Spleen (tissue), 11 donors: Measurements from ENCODE around the gene FNBP1L. TPM values are rescaled to one million over a fixed set of nuclear protein-coding genes. Genes with fewer than 3 reads are reported as not detected.

Source experiments
- DNase-seq: peaks from one replicate; pipeline ENCODE4 v3.0.0-alpha.2; 2020
- H3K27ac ChIP-seq, 8 donors: fragments of 200-600 bp; sonication (generic) in 7 of 8; 1 replicate in 4 of 8; 2 replicates in 4 of 8; pipeline versions ENCODE4 v1.5.0 to v1.8.0; 2016 to 2021; ENCODE audit warnings: inconsistent platforms in 4 of 8, mild to moderate bottlenecking in 4 of 8, moderate library complexity in 1 of 8
- H3K27me3 ChIP-seq, 7 donors: fragments of 200-600 bp; sonication (generic) in 6 of 7; replicated peaks in 1 of 7; 1 replicate in 4 of 7; 2 replicates in 3 of 7; pipeline versions ENCODE4 v1.5.0 to v1.8.0; 2016 to 2021; ENCODE audit warnings: inconsistent platforms in 3 of 7, mild to moderate bottlenecking in 1 of 7
- H3K36me3 ChIP-seq, 6 donors: fragments of 200-600 bp; sonication (generic) in 5 of 6; 1 replicate in 4 of 6; 2 replicates in 2 of 6; pipeline versions ENCODE4 v1.5.0 to v1.8.0; 2016 to 2021; ENCODE audit warnings: inconsistent platforms in 2 of 6
- H3K4me1 ChIP-seq, 6 donors: fragments of 200-600 bp; sonication (generic) in 5 of 6; 1 replicate in 3 of 6; 2 replicates in 3 of 6; pipeline versions ENCODE4 v1.5.0 to v1.8.0; 2016 to 2021; ENCODE audit warnings: inconsistent platforms in 3 of 6
- H3K4me3 ChIP-seq, 8 donors: fragments of 200-600 bp; sonication (generic) in 7 of 8; 1 replicate in 4 of 8; 2 replicates in 4 of 8; pipeline versions ENCODE4 v1.5.0 to v1.8.0; 2016 to 2021; ENCODE audit warnings: inconsistent platforms in 4 of 8, mild to moderate bottlenecking in 4 of 8, moderate library complexity in 2 of 8
- H3K9me3 ChIP-seq, 8 donors: fragments of 200-600 bp; sonication (generic) in 7 of 8; 1 replicate in 4 of 8; 2 replicates in 4 of 8; pipeline versions ENCODE4 v1.5.0 to v1.8.0; 2016 to 2021; ENCODE audit warnings: inconsistent platforms in 4 of 8
- CTCF ChIP-seq, 11 experiments: fragments of 200-600 bp in 7 of 11; fragments of 450-650 bp in 4 of 11; sonication (generic) in 4 of 11; IDR thresholded peaks in 8 of 11; conservative IDR thresholded peaks in 3 of 11; 1 replicate in 7 of 11; 2 replicates in 4 of 11; pipeline versions ENCODE4 v1.4.0 to v1.8.0; 2016 to 2021; ENCODE audit warnings: antibody characterized with exemption in 11 of 11, inconsistent platforms in 4 of 11, mild to moderate bottlenecking in 1 of 11
- POLR2A ChIP-seq, 3 donors: fragments of 450-650 bp; IDR thresholded peaks; one replicate each; pipeline ENCODE4 v1.5.1; 2017; ENCODE audit warnings: antibody characterized with exemption in 3 of 3, mild to moderate bottlenecking in 1 of 3
- POLR2AphosphoS5 ChIP-seq, 3 donors: sonication (generic); formaldehyde crosslinking; IDR thresholded peaks; one replicate each; pipeline ENCODE4 v1.5.1; 2017; ENCODE audit warnings: antibody characterized with exemption in 3 of 3
- WGBS, 5 donors: extraction: QIAGEN DNeasy Blood & Tissue Kit in 3 of 5; methylation state at CpG; one replicate each; pipeline versions ENCODE4 v1.1.5 to v1.1.7; 2013 to 2018; 5-methylcytosine and 5-hydroxymethylcytosine counted together
- intact Hi-C: fragments of 100-400 bp; cut with DNase I; formaldehyde crosslinking; loops from one replicate; pipeline ENCODE4 v1.15.0; 2023; ENCODE audit warnings: low total_unique reads
- polyA plus RNA-seq, 3 donors: library from polyadenylated mRNA; stranded (reverse); fragments of 200-250 nt; gene quantifications; one replicate each; pipeline ENCODE4 v1.2.1, GENCODE V29; 2013
- total RNA-seq, 7 donors: library from RNA; depleted of rRNA in 3 of 7; stranded (reverse); fragments of >200 nt in 3 of 7; fragmentation: NEBNext Ultra II Directional in 4 of 7; extraction: Animal tissue kit (Norgen Biotek cat#: 25700) in 4 of 7; gene quantifications; one replicate each; pipeline versions ENCODE4 v1.1.0 to v1.2.1, GENCODE V29; 2016 to 2021
- donor health status: healthy with polysubstance abuse.
- donor health status: DM: no; HTN: no; CAD: no; lungs with moderate emphysema.
- donor health status: DM: no; HTN: no; CAD: no.
- donor health status: Bipolar disorder and iron deficiency.
- donor health status: healthy.
- donor health status: DM: no; HTN: no; CAD: no.
- donor health status: DM: yes; HTN: yes; CAD: no.

Gene FNBP1L
- total and polyA plus RNA-seq, 10 donors: 1.5 to 10.0 (median 5.5) TPM

DNA sequence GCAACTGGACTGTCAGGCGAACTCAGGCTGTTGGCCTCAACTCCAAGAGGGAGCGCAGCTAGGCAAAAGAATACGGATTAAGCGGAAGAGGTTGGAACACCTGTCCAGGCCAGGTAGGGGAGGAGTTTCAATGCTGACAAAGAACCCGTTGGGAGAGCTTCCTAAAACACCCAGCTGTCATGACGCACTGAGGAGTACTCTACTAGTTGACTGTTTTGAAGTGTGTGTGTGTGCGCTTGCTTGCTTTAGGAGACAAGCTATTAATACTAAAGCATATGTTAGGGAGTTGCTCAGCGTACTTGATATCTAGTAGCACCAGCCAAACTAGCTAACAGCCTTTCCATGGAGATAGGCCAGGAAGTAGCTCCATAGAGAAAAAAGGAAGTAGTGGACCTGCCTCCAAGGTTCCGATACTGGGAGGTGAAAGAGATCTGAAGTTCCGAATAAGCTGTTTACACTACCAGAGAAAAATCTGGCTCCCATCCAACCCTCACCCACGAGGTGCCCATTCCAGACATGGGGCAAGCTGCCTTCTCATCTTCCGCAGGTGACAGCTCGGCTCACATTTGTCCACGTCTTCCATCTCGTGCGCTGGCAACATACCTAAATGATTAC lies 974 bp upstream of the FNBP1L start:
- intact Hi-C loops: loop anchor here (5.0 kb wide), 1 partner anchor 400 kb away; no protein-coding TSS in a partner anchor
- peaks cover 0 to 41% (median 30%) of the 10 kb centered on the region in 6 donors for H3K4me1 ChIP-seq
- H3K27me3 ChIP-seq: peaks cover 0 to 66% (median 46%) of the 10 kb centered on the region in 7 donors
- no peaks in the 10 kb centered on the region for H3K9me3 ChIP-seq
- H3K27ac ChIP-seq: peak overlapping the region in 2 of 8 donors; percentile 45 to 70
- 36 to 43% (median 38%) methylated on average over 16 of the region's 16 CpGs for WGBS, 5 donors
- TF ChIP-seq CTCF (IDR thresholded peaks at IDR 0.05 in 8 of 11, conservative IDR thresholded peaks at IDR 0.05 in 3 of 11) (no peak), POLR2A (IDR thresholded peaks at IDR 0.05) (no peak)
- DNase-seq: no peak
- no peaks in the 10 kb centered on the region for H3K36me3 ChIP-seq
- peak overlapping the region in 6 of 8 donors; percentile 65 to 93 (median 74) for H3K4me3 ChIP-seq

DNA sequence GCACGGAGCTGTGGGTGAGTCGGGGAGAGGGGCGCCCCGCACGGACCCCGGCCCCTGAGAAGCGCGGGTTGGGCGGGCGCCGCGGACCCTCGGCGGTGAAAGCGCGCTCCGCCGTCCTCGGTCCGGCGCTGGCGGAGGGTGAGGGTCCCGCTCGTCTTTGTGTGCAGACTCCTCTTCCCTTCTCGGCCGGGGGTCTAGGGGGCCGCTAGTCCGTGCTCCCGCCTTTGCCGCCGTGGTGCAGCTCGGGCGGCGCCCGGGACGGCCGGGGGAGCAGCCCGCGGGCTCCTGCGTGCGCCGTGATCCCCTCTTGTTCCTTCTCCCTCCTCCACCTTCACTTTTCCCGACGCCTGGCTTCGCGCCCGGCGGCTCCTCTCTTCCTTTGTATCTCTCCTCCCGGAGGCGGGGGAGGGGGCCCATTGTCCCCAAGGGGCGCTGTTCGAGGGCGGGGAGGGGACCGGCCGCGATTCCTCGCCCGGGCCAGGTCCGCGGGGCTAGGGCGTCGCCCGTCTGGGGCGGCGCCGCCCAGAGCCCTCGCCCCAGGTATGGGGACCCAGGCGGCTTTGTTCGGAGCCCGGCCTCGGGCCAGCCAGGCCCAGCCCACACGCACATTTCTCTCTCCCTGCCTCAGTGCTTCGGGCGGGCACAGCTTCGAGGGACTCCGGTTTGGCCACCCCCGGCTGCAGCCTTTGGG lies 519 bp downstream of the FNBP1L start:
- 0 to 2% (median 0%) methylated on average over 54 to 77 of the region's 77 CpGs for WGBS, 5 donors
- H3K9me3 ChIP-seq: no peaks in the 10 kb centered on the region
- H3K36me3 ChIP-seq: no peaks in the 10 kb centered on the region
- peak overlapping the region in 6 of 8 donors; percentile 29 to 70 (median 51) for H3K27ac ChIP-seq
- peaks cover 0 to 41% (median 30%) of the 10 kb centered on the region in 6 donors for H3K4me1 ChIP-seq
- intact Hi-C loops: loop anchor here (5.0 kb wide), 1 partner anchor 399 kb away; no protein-coding TSS in a partner anchor
- H3K4me3 ChIP-seq: peak overlapping the region; percentile 65 to 93 (median 71)
- TF ChIP-seq CTCF (IDR thresholded peaks at IDR 0.05 in 8 of 11, conservative IDR thresholded peaks at IDR 0.05 in 3 of 11) (peak in 1 of 11 experiments; percentile 21), POLR2A (IDR thresholded peaks at IDR 0.05) (no peak), POLR2AphosphoS5 (IDR thresholded peaks at IDR 0.05) (no peak)
- peak; percentile 83 for DNase-seq
- H3K27me3 ChIP-seq: peaks cover 0 to 73% (median 48%) of the 10 kb centered on the region in 7 donors

- Histone ChIP-seq H3K27ac (peak overlapping the region in 2 of 8 donors; percentile 45 to 70), H3K27me3 (peaks cover 0 to 73% (median 48%) of the 10 kb centered on the region in 7 donors), H3K4me1 (peaks cover 0 to 41% (median 30%) of the 10 kb centered on the region in 6 donors), H3K4me3 (peak overlapping the region; percentile 65 to 93 (median 71)), H3K9me3 (no peaks in the 10 kb centered on the region), H3K36me3 (no peaks in the 10 kb centered on the region)
- WGBS, 5 donors: 2 to 6% (median 3%) methylated on average over 27 of the region's 27 CpGs
- DNase-seq: no peak
- TF ChIP-seq CTCF (IDR thresholded peaks at IDR 0.05 in 8 of 11, conservative IDR thresholded peaks at IDR 0.05 in 3 of 11) (no peak), POLR2AphosphoS5 (IDR thresholded peaks at IDR 0.05) (no peak), POLR2A (IDR thresholded peaks at IDR 0.05) (no peak)
- intact Hi-C loops: loop anchor here (5.0 kb wide), 1 partner anchor 398 kb away; no protein-coding TSS in a partner anchor
Observed at GRCh38 chr1:93448983-93449804, 1.3 kb downstream of the FNBP1L start.
